Measurements from ENCODE around the gene TOR3A.

TOR3A gene

DNA sequence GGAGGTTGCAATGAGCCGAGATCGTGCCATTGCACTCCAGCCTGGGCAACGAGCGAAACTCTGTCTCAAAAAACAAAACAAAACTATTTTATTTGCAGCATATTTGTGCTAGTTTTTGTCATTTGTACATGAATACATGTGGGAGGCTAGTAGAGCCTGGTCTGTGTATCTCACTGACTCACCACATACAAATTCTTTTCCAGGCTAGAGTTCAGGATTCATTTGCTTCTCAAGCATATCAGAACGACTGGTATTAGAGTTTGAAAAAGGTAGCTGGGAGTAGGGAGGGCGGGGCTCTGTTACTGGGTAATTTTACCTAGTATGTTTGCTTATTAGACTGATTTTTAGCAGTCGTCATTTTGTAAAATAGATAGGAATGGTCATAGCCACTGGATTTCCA, 4.5 kb upstream of the TOR3A start:
- no peak for DNase-seq

- DNase-seq: peak; percentile 92
Measured at GRCh38 chr1:179079113-179079761, 2.6 kb upstream of the TOR3A start.

- peak; percentile 41 for DNase-seq
Measured at GRCh38 chr1:179080866-179081686, 794 bp upstream of the TOR3A start.

DNA sequence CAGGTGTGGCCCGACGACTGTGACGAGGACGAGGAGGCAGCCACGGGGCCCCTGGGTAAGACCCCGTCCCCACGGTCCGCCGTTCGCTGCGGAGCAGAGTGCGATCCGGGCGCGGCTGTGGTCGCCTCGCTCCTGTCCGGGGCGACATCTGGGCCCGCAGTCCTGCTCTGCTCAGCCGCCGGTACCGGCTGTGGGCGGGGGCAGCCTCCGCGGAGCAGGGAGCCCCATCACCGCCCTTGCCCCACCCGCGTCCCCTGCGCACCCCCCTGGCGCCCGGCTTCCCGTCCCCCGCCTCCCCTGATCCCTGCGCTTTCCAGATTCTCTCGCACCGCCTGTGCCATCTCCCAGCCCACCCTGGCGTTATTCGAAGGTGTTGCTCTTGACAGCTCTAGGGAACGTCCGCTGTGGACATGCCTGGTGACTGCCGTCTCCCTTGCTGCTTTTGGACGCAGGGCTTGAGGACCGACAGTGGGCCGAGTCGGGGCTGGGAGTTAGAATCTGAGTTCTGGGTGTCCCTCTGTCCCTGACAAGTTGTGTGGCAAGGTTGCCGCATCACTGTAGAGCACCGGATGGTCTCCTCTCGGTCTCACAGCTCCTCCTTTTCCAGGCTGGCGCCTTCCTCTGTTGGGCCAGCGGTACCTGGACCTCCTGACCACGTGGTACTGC, 596 bp downstream of the TOR3A start:
- DNase-seq: peak; percentile 58

- DNase-seq: peak; percentile 63
Measured at GRCh38 chr1:179082999-179083335, 1.1 kb downstream of the TOR3A start.

DNA sequence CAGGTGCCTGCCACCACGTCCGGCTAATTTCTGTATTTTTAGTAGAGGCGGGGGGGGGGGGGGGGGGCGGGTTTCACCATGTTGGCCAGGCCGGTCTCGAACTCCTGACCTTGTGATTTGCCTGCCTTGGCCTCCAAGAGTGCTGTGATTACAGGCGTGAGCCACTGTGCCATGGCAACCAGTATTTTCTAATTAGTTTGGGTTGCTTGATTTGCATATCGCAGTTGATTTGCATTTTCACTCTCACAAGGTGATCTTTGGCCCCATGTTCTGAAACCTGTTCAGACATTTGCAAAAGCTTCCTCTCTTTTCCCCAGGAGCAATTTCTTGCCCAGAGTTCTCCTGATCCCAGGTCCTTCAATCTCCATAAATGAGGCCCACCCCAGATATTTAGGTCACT, 1.7 kb downstream of the TOR3A start:
- no peak for DNase-seq

DNA sequence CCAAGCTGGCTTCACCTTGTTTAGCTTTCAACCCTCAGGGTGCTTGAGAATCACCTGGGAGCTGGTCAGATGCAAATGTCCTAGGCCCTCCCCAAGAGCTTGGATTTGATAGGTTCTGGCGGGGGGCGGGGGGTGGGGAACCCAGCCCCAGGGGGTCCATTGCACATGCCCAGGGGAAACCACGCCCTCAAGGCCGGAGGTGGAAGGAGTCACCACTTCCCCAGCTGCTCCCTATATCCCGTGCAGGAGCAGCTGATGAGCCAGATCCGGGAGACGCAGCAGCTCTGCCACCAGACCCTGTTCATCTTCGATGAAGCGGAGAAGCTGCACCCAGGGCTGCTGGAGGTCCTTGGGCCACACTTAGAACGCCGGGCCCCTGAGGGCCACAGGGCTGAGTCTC, 5.8 kb downstream of the TOR3A start:
- no peak for DNase-seq

DNA sequence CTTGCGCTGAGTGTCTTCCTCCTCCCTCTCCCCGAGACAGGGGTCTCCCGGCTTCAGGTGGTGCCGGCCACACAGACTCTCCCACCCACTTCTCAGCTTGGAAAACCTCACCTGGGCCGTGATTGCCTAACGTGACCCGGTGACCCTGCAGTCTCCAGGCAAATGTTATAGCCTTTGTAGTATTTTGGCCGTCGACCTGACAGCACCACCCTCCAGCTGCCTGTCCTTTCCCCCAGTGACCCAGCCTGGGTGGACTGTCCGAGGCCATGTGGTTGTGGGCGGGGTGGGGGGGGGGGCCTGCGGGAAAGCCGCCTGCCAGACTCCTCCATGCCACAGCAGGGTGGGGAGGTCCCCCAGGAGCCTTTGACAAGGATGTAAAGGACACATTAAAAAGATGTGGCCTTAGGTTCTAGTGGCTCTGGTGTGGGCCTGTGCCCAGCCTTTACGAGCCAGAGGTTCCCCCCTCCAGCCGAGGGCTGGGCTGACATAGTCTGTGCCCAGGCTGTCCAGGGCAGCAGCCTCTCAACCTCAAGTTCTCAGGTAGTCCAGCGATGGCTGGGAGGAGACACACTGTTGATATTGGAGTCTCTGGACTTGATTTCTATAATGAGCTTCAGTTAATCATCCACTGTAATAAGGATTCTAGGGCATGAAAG, 8.1 kb downstream of the TOR3A start:
- DNase-seq: no peak

DNA sequence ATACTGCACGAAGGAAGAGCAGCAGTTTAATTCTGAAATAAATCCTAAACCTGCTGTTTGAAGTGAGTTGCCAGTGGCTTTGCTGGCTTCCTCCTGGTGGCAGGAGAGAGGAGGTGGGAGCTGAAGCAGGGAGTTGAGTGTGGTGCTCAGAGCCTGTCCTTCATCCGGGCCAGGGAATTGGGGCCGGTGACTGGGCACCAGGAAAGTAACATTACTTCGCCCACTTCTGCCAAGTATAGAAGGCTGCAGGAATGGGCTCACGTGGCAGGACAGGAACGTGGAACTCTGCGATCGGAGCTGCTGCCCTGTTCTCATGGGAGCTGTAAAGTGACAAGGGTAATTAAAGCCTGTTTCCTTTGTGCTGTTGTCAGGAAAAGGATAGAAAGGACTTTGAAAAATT, 8.7 kb downstream of the TOR3A start:
- DNase-seq: no peak

GRCh38 chr1:179090923-179091322, 9.1 kb downstream of the TOR3A start:
- DNase-seq: no peak

GRCh38 chr1:179091691-179092165, 9.9 kb downstream of the TOR3A start:
- DNase-seq: no peak

GRCh38 chr1:179092896-179093461, 11.1 kb downstream of the TOR3A start:
- DNase-seq: no peak

GRCh38 chr1:179094818-179095217, 12.9 kb downstream of the TOR3A start:
- DNase-seq: no peak

DNA sequence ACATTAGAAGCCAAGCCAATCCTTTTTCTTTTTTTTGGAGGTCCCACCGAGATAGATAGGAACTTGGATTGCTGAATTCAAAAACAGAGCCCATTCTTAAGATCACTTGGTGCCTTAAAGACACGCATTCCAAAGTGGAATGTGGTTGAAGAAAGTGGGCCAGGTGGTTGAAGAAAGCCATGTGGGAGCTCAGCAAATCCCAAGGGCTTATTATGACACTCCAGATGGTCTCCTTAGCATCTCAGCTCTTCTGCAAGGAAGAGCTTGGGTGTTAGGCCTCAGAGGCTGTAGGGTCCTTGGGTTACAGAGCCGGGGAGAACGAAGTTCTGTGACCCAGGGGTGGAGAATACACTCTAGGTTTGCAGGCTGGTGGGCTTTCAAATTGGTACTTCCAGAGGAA, 13.5 kb downstream of the TOR3A start:
- DNase-seq: no peak

GRCh38 chr1:179095924-179096323, 14.1 kb downstream of the TOR3A start:
- no peak for DNase-seq

- DNase-seq: no peak
Measured at GRCh38 chr1:179099891-179100290, 18.0 kb downstream of the TOR3A start.

DNA sequence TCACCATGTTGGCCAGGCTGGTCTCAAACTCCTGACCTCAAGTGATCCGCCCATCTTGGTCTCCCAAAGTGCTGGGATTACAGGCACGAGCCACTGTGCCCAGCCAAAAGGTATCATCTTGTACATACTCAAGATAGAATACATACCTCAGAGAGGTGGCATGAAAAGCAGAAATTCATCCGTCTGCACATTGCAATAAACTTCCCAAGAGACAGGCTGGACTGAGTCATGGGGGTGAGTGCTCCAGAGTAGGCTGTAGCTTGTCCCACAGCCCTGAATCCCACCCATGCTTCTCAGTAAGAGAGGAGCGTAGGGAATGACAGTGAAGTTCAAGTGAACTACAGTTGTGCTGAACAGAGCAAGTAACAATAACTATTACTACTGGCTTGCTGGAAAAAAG, 19.7 kb downstream of the TOR3A start:
- DNase-seq: no peak

DNA sequence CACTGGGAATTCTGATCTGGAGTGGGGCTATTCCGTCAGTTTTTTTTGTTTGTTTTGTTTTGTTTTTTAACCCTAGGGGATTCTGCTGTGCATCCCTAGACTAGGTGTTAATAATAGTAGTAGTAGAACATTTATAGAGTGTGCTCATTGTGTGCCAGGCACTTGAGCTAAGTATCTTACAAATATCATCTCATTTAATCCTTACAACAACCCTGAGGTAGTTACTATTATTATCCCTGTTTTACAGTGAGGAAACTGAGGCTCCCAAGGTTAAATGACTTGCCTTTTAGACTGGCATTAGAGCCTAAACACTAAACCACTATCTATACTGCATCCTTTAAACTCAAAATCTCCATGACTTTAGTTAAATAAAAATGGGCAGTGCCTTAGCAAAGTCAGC, 22.1 kb downstream of the TOR3A start:
- no peak for DNase-seq

- no peak for DNase-seq
Measured at GRCh38 chr1:179104611-179105250, 22.9 kb downstream of the TOR3A start.

- DNase-seq: peak; percentile 32
Measured at GRCh38 chr1:179105393-179105792, 23.5 kb downstream of the TOR3A start.

- DNase-seq: peak; percentile 91
Measured at GRCh38 chr1:179107706-179108629, 26.1 kb downstream of the TOR3A start.

Measured in hematopoietic multipotent progenitor cell treated with erythropoietin and hydrocortisone succinate and interleukin-3 and kit ligand, for 4 days (in vitro differentiated cells).